ENCODE results near the gene TAF11L5. TPM values are rescaled to one million over a fixed set of nuclear protein-coding genes. Genes with fewer than 3 reads are reported as not detected.
"Not testable (repeated sequence)": the region's sequence is repeated elsewhere in the genome, so short reads cannot be mapped to it uniquely, and the experiment has no call there.

The TAF11L5 gene
- total RNA-seq, result not detected

- not testable (repeated sequence) for H3K27me3 Mint-ChIP-seq; H3K4me3 Mint-ChIP-seq; H3K36me3 Mint-ChIP-seq (ENCODE audit: low read depth); ATAC-seq (replicated peaks); H3K4me1 Mint-ChIP-seq; H3K9me3 Mint-ChIP-seq; H3K27ac Mint-ChIP-seq
These were observed at the start of gene TAF11L5 for GRCh38 chr5:17524935-17525334. Gene TAF11L5, plus strand, starts transcription at chr5:17525235.

- Mint-ChIP-seq H3K36me3 (ENCODE audit: low read depth) (no peaks in the 10 kb centered on the region), H3K4me3 (no peak overlapping the region), H3K27ac (no peak overlapping the region), H3K4me1 (no peaks in the 10 kb centered on the region), H3K27me3 (no peaks in the 10 kb centered on the region), H3K9me3 (no peaks in the 10 kb centered on the region)
- no peak for ATAC-seq (replicated peaks)
These were observed 48.0 kb upstream of the TAF11L5 start for GRCh38 chr5:17477043-17477442.

GRCh38 chr5:17477573-17478265 lies 47.3 kb upstream of the TAF11L5 start:
- no peak for ATAC-seq (replicated peaks)
- H3K36me3 Mint-ChIP-seq (ENCODE audit: low read depth), result no peaks in the 10 kb centered on the region
- no peaks in the 10 kb centered on the region for H3K27me3 Mint-ChIP-seq
- no peak overlapping the region for H3K4me3 Mint-ChIP-seq
- H3K4me1 Mint-ChIP-seq, result no peaks in the 10 kb centered on the region
- H3K27ac Mint-ChIP-seq, result no peak overlapping the region
- H3K9me3 Mint-ChIP-seq, result no peaks in the 10 kb centered on the region

- Mint-ChIP-seq H3K4me3 (no peak overlapping the region), H3K9me3 (no peaks in the 10 kb centered on the region)
- ATAC-seq (replicated peaks), result no peak
These were observed 43.7 kb upstream of the TAF11L5 start for GRCh38 chr5:17481378-17481777.

GRCh38 chr5:17482790-17483189 lies 42.2 kb upstream of the TAF11L5 start:
- no peak for ATAC-seq (replicated peaks)
- H3K36me3 Mint-ChIP-seq (ENCODE audit: low read depth), result no peaks in the 10 kb centered on the region
- no peak overlapping the region for H3K4me3 Mint-ChIP-seq
- H3K27me3 Mint-ChIP-seq, result no peaks in the 10 kb centered on the region
- H3K9me3 Mint-ChIP-seq, result no peaks in the 10 kb centered on the region
- no peaks in the 10 kb centered on the region for H3K4me1 Mint-ChIP-seq
- no peak overlapping the region for H3K27ac Mint-ChIP-seq

More at GRCh38 chr5:17481378-17481777, 43.7 kb upstream of the TAF11L5 start:
- Mint-ChIP-seq H3K27me3 (no peaks in the 10 kb centered on the region), H3K4me1 (no peaks in the 10 kb centered on the region), H3K27ac (no peak overlapping the region), H3K36me3 (ENCODE audit: low read depth) (no peaks in the 10 kb centered on the region)

GRCh38 chr5:17486464-17487173 lies 38.4 kb upstream of the TAF11L5 start:
- H3K27ac Mint-ChIP-seq; H3K27me3 Mint-ChIP-seq; ATAC-seq (replicated peaks): not testable (repeated sequence)

GRCh38 chr5:17487174-17487512 lies 37.9 kb upstream of the TAF11L5 start:
- Mint-ChIP-seq H3K36me3 (ENCODE audit: low read depth) (no peaks in the 10 kb centered on the region), H3K9me3 (no peaks in the 10 kb centered on the region), H3K4me3 (no peak overlapping the region), H3K27me3 (no peaks in the 10 kb centered on the region), H3K4me1 (no peaks in the 10 kb centered on the region), H3K27ac (no peak overlapping the region)
- no peak for ATAC-seq (replicated peaks)

More at GRCh38 chr5:17486464-17487173, 38.4 kb upstream of the TAF11L5 start:
- not testable (repeated sequence) for H3K36me3 Mint-ChIP-seq (ENCODE audit: low read depth); H3K4me3 Mint-ChIP-seq; H3K9me3 Mint-ChIP-seq; H3K4me1 Mint-ChIP-seq

GRCh38 chr5:17491257-17491656 lies 33.8 kb upstream of the TAF11L5 start:
- not testable (repeated sequence) for H3K27ac Mint-ChIP-seq; H3K36me3 Mint-ChIP-seq (ENCODE audit: low read depth); H3K9me3 Mint-ChIP-seq; H3K4me1 Mint-ChIP-seq; H3K27me3 Mint-ChIP-seq; ATAC-seq (replicated peaks); H3K4me3 Mint-ChIP-seq

GRCh38 chr5:17492770-17493169 lies 32.3 kb upstream of the TAF11L5 start:
- Mint-ChIP-seq H3K36me3 (ENCODE audit: low read depth) (no peaks in the 10 kb centered on the region), H3K4me1 (no peaks in the 10 kb centered on the region), H3K27ac (no peak overlapping the region)

GRCh38 chr5:17497446-17497845 lies 27.6 kb upstream of the TAF11L5 start:
- peaks cover 3% of the 10 kb centered on the region for H3K27me3 Mint-ChIP-seq
- no peak overlapping the region for H3K4me3 Mint-ChIP-seq
- peaks cover 4% of the 10 kb centered on the region for H3K9me3 Mint-ChIP-seq
- no peaks in the 10 kb centered on the region for H3K36me3 Mint-ChIP-seq (ENCODE audit: low read depth)
- no peak for ATAC-seq (replicated peaks)
- H3K27ac Mint-ChIP-seq, result no peak overlapping the region
- no peaks in the 10 kb centered on the region for H3K4me1 Mint-ChIP-seq

More at GRCh38 chr5:17492770-17493169, 32.3 kb upstream of the TAF11L5 start:
- Mint-ChIP-seq H3K9me3 (no peaks in the 10 kb centered on the region), H3K4me3 (no peak overlapping the region), H3K27me3 (no peaks in the 10 kb centered on the region)
- ATAC-seq (replicated peaks), result no peak

GRCh38 chr5:17497931-17498330 lies 27.1 kb upstream of the TAF11L5 start, which contains the start of gene TAF11L2:
Gene TAF11L2, plus strand, starts transcription at chr5:17498231.
- H3K36me3 Mint-ChIP-seq (ENCODE audit: low read depth); H3K4me3 Mint-ChIP-seq; H3K9me3 Mint-ChIP-seq; ATAC-seq (replicated peaks); H3K27ac Mint-ChIP-seq; H3K27me3 Mint-ChIP-seq; H3K4me1 Mint-ChIP-seq: not testable (repeated sequence)

GRCh38 chr5:17511775-17512325 lies 13.2 kb upstream of the TAF11L5 start:
- ATAC-seq (replicated peaks), result no peak
- H3K9me3 Mint-ChIP-seq, result peaks cover 9% of the 10 kb centered on the region
- H3K4me1 Mint-ChIP-seq, result no peaks in the 10 kb centered on the region
- no peaks in the 10 kb centered on the region for H3K27me3 Mint-ChIP-seq
- H3K4me3 Mint-ChIP-seq, result no peak overlapping the region
- no peaks in the 10 kb centered on the region for H3K36me3 Mint-ChIP-seq (ENCODE audit: low read depth)
- no peak overlapping the region for H3K27ac Mint-ChIP-seq

GRCh38 chr5:17517526-17517925 lies 7.5 kb upstream of the TAF11L5 start:
- not testable (repeated sequence) for H3K4me3 Mint-ChIP-seq; ATAC-seq (replicated peaks)

GRCh38 chr5:17518067-17518466 lies 7.0 kb upstream of the TAF11L5 start, which contains the start of gene TAF11L3:
Gene TAF11L3, plus strand, starts transcription at chr5:17518367.
- not testable (repeated sequence) for H3K9me3 Mint-ChIP-seq; H3K4me1 Mint-ChIP-seq; H3K27ac Mint-ChIP-seq; H3K27me3 Mint-ChIP-seq; ATAC-seq (replicated peaks); H3K36me3 Mint-ChIP-seq (ENCODE audit: low read depth); H3K4me3 Mint-ChIP-seq

More at GRCh38 chr5:17517526-17517925, 7.5 kb upstream of the TAF11L5 start:
- H3K27me3 Mint-ChIP-seq; H3K36me3 Mint-ChIP-seq (ENCODE audit: low read depth); H3K9me3 Mint-ChIP-seq; H3K4me1 Mint-ChIP-seq; H3K27ac Mint-ChIP-seq: not testable (repeated sequence)

GRCh38 chr5:17519508-17519907 lies 5.5 kb upstream of the TAF11L5 start:
- not testable (repeated sequence) for ATAC-seq (replicated peaks); H3K4me3 Mint-ChIP-seq; H3K27me3 Mint-ChIP-seq; H3K4me1 Mint-ChIP-seq; H3K27ac Mint-ChIP-seq; H3K36me3 Mint-ChIP-seq (ENCODE audit: low read depth); H3K9me3 Mint-ChIP-seq
